Measurements from ENCODE around the gene OTOP2.

OTOP2 gene, protein sequence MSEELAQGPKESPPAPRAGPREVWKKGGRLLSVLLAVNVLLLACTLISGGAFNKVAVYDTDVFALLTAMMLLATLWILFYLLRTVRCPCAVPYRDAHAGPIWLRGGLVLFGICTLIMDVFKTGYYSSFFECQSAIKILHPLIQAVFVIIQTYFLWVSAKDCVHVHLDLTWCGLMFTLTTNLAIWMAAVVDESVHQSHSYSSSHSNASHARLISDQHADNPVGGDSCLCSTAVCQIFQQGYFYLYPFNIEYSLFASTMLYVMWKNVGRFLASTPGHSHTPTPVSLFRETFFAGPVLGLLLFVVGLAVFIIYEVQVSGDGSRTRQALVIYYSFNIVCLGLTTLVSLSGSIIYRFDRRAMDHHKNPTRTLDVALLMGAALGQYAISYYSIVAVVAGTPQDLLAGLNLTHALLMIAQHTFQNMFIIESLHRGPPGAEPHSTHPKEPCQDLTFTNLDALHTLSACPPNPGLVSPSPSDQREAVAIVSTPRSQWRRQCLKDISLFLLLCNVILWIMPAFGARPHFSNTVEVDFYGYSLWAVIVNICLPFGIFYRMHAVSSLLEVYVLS

DNA sequence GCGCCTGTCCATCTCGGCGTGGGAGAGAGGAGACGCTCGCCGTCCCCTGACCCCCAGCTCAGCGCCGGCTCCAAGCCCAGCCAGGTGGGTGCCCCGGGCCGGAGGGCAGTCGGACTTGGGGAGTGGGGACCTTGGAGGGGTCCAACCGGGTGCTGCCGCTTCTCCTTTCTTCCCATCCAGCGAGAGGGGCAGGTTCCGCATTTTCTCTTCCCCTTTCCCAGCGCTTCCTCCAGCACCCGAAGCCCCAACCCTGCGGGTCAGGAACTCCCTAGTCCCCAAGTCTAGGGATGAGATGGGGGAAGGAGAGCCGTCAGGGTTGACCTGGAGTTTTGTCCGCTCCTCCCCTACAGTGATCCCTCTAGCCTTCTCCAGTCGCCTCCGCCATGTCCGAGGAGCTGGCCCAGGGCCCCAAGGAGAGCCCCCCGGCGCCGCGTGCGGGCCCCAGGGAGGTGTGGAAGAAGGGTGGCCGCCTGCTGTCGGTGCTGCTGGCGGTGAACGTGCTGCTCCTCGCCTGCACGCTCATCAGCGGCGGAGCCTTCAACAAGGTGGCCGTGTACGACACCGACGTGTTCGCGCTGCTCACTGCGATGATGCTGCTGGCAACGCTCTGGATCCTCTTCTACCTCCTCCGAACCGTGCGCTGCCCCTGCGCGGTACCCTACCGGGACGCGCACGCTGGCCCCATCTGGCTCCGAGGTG, at the start of gene OTOP2:
TSS of gene OTOP2 (plus strand) at position 24 of the 699 bp plus-strand sequence. CDS start at position 384, 360 bp downstream.
- TF ChIP-seq ESRRG (CRISPR knock-in tag; IDR thresholded peaks at IDR 0.05) (no peak), ZNF8 (CRISPR knock-in tag; IDR thresholded peaks at IDR 0.05) (no peak), ARNTL (CRISPR knock-in tag; IDR thresholded peaks at IDR 0.05; ENCODE audit: borderline replicate concordance, low read depth) (no peak), TOX (CRISPR knock-in tag; IDR thresholded peaks at IDR 0.05; ENCODE audit: borderline replicate concordance) (no peak), ZFP3 (CRISPR knock-in tag; IDR thresholded peaks at IDR 0.05) (no peak), GLIS3 (CRISPR knock-in tag; IDR thresholded peaks at IDR 0.05) (no peak), BACH2 (CRISPR knock-in tag; IDR thresholded peaks at IDR 0.05; ENCODE audit: borderline replicate concordance) (no peak), TCF4 (CRISPR knock-in tag; IDR thresholded peaks at IDR 0.05; ENCODE audit: borderline replicate concordance) (no peak)
- TF ChIP-seq, protein P1, sequence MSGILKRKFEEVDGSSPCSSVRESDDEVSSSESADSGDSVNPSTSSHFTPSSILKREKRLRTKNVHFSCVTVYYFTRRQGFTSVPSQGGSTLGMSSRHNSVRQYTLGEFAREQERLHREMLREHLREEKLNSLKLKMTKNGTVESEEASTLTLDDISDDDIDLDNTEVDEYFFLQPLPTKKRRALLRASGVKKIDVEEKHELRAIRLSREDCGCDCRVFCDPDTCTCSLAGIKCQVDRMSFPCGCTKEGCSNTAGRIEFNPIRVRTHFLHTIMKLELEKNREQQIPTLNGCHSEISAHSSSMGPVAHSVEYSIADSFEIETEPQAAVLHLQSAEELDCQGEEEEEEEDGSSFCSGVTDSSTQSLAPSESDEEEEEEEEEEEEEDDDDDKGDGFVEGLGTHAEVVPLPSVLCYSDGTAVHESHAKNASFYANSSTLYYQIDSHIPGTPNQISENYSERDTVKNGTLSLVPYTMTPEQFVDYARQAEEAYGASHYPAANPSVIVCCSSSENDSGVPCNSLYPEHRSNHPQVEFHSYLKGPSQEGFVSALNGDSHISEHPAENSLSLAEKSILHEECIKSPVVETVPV (CRISPR knock-in tag; IDR thresholded peaks at IDR 0.05) = no peak
- ATAC-seq = no peak; the same call in 1 of the 3 replicates

DNA sequence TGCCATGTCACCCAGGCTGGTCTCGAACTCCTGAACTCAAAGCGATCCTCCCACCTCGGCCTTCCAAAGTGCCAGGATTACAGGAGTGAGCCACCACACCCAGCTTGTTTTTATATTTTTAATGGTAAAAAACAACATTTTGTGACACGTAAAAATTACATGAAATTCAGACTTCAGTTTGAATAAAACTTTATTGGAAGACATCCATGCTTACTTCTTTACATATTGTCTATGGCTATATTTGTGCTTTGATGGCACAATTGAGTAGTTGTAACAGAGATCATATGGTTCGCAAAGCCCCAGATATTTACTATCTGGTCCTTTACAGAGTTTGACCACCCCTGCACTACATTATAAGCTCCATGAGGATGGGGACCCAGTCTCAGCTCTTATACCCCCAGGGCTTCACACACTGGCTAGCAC, 49.4 kb upstream of the OTOP2 start:
- no peak for ATAC-seq
- TF ChIP-seq ESRRG (CRISPR knock-in tag; IDR thresholded peaks at IDR 0.05) = no peak

DNA sequence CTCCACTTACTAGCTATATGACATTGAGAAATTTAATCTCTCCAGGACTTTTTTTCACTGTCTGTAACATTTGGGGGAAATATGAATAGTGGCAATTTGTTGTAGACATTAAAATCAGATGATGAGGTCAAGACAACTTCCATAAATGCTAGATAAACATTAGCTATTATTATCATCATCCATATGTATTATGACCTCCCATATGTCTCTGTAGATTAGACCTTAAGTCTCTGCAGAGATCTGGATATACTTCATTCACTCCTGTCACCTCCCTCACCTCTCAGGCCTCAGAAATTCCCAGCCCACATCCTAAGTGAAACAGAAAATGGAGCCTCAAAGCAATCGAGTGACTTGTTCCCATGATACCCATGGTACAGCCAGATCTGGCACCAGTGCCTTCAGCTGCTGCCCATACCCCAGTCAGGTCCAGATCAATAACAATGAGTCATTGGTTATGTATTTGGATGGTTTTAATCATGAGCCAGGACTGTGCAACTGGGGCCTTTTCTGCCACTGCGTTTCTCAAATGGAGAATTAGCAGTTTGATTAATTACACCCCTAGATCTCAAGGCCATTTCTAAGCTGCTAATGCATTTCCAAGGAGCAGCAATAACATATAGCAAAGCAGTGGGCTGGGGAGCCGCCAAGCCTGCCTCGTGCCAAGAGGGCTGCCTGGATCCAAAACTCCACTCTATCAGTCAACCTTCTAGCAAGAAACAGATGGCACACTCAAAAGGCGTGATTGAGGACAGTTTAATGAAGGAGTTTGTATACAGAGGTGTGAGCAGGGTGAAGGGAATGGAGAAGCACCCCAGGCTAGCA, 48.7 kb upstream of the OTOP2 start:
- TF ChIP-seq PPARA (CRISPR knock-in tag; IDR thresholded peaks at IDR 0.05; ENCODE audit: borderline replicate concordance) (no peak), ZNF70 (CRISPR knock-in tag; IDR thresholded peaks at IDR 0.05) (no peak), ARNTL (CRISPR knock-in tag; IDR thresholded peaks at IDR 0.05; ENCODE audit: borderline replicate concordance, low read depth) (no peak), ISL1 (CRISPR knock-in tag; IDR thresholded peaks at IDR 0.05) (no peak), OSR1 (CRISPR knock-in tag; IDR thresholded peaks at IDR 0.05) (no peak), RARB (CRISPR knock-in tag; IDR thresholded peaks at IDR 0.05) (no peak), ZFP30 (CRISPR knock-in tag; IDR thresholded peaks at IDR 0.05) (no peak), ZNF565 (CRISPR knock-in tag; conservative IDR thresholded peaks at IDR 0.05; ENCODE audit: low read depth) (no peak), ESRRG (CRISPR knock-in tag; IDR thresholded peaks at IDR 0.05) (no peak), TOX (CRISPR knock-in tag; IDR thresholded peaks at IDR 0.05; ENCODE audit: borderline replicate concordance) (no peak), GLIS3 (CRISPR knock-in tag; IDR thresholded peaks at IDR 0.05) (no peak), BACH2 (CRISPR knock-in tag; IDR thresholded peaks at IDR 0.05; ENCODE audit: borderline replicate concordance) (no peak), ZFP3 (CRISPR knock-in tag; IDR thresholded peaks at IDR 0.05) (no peak)
- TF ChIP-seq, protein P1 (CRISPR knock-in tag; IDR thresholded peaks at IDR 0.05) = no peak
- TF ChIP-seq, protein P2, sequence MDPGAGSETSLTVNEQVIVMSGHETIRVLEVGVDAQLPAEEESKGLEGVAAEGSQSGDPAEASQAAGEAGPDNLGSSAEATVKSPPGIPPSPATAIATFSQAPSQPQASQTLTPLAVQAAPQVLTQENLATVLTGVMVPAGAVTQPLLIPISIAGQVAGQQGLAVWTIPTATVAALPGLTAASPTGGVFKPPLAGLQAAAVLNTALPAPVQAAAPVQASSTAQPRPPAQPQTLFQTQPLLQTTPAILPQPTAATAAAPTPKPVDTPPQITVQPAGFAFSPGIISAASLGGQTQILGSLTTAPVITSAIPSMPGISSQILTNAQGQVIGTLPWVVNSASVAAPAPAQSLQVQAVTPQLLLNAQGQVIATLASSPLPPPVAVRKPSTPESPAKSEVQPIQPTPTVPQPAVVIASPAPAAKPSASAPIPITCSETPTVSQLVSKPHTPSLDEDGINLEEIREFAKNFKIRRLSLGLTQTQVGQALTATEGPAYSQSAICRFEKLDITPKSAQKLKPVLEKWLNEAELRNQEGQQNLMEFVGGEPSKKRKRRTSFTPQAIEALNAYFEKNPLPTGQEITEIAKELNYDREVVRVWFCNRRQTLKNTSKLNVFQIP (CRISPR knock-in tag; IDR thresholded peaks at IDR 0.05; ENCODE audit: borderline replicate concordance, low read depth) = no peak
- TF ChIP-seq, protein P3, sequence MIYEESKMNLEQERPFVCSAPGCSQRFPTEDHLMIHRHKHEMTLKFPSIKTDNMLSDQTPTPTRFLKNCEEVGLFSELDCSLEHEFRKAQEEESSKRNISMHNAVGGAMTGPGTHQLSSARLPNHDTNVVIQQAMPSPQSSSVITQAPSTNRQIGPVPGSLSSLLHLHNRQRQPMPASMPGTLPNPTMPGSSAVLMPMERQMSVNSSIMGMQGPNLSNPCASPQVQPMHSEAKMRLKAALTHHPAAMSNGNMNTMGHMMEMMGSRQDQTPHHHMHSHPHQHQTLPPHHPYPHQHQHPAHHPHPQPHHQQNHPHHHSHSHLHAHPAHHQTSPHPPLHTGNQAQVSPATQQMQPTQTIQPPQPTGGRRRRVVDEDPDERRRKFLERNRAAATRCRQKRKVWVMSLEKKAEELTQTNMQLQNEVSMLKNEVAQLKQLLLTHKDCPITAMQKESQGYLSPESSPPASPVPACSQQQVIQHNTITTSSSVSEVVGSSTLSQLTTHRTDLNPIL (CRISPR knock-in tag; IDR thresholded peaks at IDR 0.05; ENCODE audit: low read depth) = no peak
- TF ChIP-seq, protein P4, sequence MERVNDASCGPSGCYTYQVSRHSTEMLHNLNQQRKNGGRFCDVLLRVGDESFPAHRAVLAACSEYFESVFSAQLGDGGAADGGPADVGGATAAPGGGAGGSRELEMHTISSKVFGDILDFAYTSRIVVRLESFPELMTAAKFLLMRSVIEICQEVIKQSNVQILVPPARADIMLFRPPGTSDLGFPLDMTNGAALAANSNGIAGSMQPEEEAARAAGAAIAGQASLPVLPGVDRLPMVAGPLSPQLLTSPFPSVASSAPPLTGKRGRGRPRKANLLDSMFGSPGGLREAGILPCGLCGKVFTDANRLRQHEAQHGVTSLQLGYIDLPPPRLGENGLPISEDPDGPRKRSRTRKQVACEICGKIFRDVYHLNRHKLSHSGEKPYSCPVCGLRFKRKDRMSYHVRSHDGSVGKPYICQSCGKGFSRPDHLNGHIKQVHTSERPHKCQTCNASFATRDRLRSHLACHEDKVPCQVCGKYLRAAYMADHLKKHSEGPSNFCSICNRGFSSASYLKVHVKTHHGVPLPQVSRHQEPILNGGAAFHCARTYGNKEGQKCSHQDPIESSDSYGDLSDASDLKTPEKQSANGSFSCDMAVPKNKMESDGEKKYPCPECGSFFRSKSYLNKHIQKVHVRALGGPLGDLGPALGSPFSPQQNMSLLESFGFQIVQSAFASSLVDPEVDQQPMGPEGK (CRISPR knock-in tag; IDR thresholded peaks at IDR 0.05; ENCODE audit: borderline replicate concordance) = no peak
- TF ChIP-seq, protein P5, sequence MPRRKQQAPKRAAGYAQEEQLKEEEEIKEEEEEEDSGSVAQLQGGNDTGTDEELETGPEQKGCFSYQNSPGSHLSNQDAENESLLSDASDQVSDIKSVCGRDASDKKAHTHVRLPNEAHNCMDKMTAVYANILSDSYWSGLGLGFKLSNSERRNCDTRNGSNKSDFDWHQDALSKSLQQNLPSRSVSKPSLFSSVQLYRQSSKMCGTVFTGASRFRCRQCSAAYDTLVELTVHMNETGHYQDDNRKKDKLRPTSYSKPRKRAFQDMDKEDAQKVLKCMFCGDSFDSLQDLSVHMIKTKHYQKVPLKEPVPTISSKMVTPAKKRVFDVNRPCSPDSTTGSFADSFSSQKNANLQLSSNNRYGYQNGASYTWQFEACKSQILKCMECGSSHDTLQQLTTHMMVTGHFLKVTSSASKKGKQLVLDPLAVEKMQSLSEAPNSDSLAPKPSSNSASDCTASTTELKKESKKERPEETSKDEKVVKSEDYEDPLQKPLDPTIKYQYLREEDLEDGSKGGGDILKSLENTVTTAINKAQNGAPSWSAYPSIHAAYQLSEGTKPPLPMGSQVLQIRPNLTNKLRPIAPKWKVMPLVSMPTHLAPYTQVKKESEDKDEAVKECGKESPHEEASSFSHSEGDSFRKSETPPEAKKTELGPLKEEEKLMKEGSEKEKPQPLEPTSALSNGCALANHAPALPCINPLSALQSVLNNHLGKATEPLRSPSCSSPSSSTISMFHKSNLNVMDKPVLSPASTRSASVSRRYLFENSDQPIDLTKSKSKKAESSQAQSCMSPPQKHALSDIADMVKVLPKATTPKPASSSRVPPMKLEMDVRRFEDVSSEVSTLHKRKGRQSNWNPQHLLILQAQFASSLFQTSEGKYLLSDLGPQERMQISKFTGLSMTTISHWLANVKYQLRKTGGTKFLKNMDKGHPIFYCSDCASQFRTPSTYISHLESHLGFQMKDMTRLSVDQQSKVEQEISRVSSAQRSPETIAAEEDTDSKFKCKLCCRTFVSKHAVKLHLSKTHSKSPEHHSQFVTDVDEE (CRISPR knock-in tag; IDR thresholded peaks at IDR 0.05) = no peak
- no peak for ATAC-seq
